NOMO-1 treated with DMSO at 0.1 percent for 48 hours (cell line): Measurements from ENCODE around the gene GPR75.
"Not testable (repeated sequence)": the region's sequence is repeated elsewhere in the genome, so short reads cannot be mapped to it uniquely, and the experiment has no call there.

Experiments
- DNase-seq: peaks from one replicate; lab custom pipeline; 2025; ENCODE audit not compliant: unreplicated experiment; lab: John Stamatoyannopoulos, UW

GPR75 gene

DNA sequence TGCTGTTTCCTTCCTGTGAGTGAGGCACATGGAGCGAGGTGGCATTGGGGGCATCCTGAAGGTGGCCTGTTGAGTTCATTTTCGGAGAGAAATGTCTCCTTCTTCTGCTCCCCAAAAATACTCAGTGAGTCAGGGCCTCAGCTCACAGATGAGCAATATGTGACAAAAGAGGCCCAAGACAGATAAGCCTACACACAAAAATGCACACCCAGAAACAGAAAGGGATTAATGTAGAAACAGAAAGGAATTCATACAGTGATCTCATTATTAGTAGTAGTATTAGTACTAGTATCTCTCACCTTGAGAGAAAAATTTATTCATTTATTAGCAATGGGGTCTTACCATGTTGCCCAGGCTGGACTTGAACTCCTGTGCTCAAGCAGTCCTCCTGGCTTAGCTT lies 5.1 kb downstream of the GPR75 start:
- no peak for DNase-seq

DNA sequence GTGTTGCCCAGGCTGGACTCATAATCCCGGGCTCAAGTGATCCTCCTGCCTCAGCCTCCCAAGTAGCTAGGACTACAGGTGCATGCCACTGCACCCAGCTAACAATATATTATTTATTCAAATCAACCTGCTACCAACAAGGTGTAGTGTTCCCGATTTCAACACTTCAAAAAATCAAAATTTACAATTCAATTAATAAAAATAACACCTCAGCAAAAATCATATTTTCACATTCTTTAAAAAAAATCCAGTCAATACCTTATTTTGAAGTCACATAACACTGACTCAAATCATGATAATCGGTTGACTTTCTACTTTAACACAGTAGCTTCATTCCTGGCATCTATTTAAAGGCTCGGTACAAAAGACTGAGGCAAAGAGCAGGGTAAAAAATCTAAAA lies 7.2 kb downstream of the GPR75 start:
- DNase-seq = no peak

DNA sequence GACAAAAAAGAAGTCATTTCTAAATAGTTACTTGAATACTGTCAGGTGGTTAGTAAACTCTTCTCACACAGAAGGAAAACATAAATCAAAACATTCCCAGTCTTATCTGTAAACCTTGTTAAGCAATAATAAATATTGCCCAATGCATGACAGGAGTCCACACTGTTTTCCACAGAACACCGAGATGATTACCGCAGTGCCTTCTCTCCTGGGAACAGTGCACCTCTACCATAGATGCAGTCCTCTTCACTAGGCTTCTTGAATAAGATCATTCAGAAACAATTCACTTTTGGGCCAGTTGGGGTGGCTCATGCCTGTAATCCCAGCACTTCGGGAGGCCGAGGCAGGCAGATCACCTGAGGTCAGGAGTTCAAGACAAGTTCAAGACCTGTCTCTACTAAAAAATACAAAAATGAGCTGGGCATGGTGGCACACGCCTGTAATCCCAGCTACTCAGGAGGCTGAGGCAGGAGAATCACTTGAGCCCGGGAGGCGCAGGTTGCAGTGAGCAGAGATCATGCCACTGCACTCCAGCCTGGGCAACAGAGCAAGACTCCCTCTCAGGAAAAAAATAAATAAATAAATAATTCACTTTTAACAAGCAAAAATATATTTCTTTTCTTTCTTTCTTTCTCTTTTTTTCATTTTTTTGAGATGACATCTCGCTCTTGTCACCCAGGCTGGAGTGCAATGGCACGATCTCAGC lies 8.6 kb downstream of the GPR75 start:
- DNase-seq = not testable (repeated sequence)

- peak; percentile 26 for DNase-seq
Measured at GRCh38 chr2:53848062-53848461, 11.7 kb downstream of the GPR75 start.

GRCh38 chr2:53843595-53843994 lies 16.2 kb downstream of the GPR75 start:
- DNase-seq = no peak

DNA sequence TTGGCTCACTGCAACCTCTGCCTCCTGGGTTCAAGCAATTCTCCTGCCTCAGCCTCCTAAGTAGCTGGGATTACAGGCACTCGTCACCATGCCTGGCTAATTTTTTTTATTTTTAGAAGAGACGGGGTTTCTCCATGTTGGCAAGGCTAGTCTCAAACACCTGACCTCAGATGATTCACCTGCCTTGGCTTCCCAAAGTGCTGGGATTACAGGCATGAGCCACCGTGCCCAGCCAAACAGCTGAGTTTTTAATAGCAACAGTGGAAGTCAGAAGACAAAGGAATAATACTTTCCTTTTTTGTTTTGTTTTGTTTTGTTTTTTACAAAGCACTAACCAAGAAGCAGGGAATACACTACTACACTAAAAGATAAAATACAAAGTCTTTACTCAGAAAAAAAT lies 16.9 kb downstream of the GPR75 start:
- no peak for DNase-seq

DNA sequence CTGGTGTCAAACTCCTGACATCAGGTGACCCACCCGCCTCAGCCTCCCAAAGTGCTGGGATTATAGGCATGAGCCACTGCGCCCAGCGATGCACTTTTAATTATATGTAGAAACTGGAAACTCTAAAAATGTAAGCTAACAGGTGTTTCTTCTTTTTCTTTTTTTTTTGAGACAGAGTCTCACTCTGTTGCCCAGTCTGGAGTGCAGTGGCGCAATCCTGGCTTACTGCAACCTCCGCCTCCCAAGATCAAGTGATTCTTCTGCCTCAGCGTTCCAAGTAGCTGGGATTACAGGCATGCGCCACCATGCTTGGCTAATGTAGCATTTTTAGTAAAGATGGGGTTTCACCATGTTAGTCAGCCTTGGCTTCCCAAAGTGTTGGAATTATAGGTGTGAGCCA lies 18.1 kb downstream of the GPR75 start:
- not testable (repeated sequence) for DNase-seq

GRCh38 chr2:53840580-53840979 lies 19.2 kb downstream of the GPR75 start:
- no peak for DNase-seq

DNA sequence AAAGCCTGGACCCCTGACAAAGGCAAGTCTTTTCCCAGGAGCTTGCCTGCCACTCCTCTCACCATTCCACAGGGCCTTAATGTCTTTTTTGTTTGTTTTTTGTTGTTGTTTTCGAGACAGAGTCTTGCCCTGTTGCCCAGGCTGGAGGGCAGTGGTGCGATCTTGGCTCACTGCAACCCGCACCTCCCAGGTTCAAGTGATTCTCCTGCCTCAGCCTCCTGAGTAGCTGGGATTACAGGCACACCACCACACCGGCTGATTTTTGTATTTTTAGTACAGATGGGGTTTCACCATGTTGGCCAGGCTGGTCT lies 29.8 kb downstream of the GPR75 start:
- not testable (repeated sequence) for DNase-seq

- DNase-seq = no peak
Measured at GRCh38 chr2:53829273-53829979, 30.3 kb downstream of the GPR75 start.

GRCh38 chr2:53828331-53828730 lies 31.4 kb downstream of the GPR75 start:
- DNase-seq = no peak

- no peak for DNase-seq
Measured at GRCh38 chr2:53827398-53828175, 32.2 kb downstream of the GPR75 start.

- no peak for DNase-seq
Measured at GRCh38 chr2:53826587-53827397, 33.0 kb downstream of the GPR75 start.

DNA sequence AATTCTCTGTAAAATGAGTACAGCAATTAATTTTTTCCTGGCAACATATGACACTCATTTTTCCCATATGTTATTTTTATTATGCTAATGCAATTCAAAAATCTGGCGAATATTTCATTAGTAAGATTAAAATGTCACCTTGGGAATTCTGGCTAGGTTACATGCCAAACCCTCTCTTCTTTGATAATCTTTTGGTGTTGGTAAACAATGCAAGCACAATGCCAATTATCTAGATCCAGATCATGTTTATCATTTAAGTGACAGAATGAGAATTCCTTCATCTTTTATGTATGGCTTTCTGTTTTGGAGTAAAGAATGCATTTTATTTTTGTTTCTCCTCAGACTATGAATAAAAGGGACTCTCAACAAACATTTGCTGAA lies 33.7 kb downstream of the GPR75 start:
- no peak for DNase-seq

DNA sequence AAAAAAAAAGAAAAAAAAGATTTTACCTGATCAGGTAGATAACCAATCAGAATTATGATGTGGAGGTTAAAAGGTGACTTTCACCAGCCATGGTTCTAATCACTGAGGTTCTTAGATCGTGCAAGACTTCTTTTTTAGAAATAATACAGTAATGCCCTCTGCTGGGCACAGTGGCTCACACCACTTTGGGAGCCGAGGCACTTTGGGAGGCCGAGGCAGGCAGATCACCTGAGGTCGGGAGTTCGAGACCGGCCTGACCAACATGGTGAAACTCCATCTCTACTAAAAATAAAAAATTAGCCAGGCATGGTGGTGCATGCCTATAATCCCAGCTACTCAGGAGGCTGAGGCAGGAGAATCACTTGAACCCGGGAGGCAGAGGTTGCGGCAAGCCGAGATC lies 36.1 kb downstream of the GPR75 start:
- not testable (repeated sequence) for DNase-seq

DNA sequence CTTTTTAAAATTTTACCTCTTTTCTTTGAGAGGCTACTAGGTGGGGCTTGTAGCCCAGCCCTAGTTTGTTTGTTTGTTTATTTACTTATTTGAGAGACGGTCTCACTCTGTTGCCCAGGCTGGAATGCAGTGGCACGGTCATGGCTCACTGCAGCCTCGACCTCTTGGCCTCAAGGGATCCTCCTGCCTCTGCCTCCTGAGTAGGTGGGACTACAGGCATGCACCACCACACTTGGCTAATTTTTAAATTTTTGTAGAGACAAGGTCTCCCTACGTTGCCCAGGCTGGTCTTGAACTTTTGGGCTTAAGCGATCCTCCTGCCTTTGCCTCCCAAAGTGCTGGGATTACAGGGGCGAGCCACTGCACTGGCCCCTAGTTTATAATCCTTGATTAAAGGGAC lies 38.0 kb downstream of the GPR75 start:
- no peak for DNase-seq

- DNase-seq = no peak
Measured at GRCh38 chr2:53820711-53821110, 39.1 kb downstream of the GPR75 start.

DNA sequence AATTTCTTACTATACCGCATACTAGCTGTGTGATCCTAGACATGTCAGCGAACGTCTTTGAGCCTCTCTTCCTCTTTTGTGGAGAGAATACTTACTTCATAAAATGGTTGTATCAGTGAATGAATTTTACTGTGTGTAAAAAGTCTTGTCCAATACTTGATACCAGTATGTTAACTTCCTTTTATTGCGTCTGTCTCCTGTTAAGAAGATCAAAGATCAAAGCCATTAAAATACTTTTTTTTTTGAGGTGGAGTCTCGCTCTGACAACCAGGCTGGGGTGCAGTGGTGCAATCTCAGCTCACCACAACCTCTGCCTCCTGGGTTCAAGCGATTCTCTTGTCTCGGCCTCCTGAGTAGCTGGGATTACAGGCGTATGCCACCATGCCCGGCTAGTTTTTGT lies 39.7 kb downstream of the GPR75 start:
- no peak for DNase-seq

DNA sequence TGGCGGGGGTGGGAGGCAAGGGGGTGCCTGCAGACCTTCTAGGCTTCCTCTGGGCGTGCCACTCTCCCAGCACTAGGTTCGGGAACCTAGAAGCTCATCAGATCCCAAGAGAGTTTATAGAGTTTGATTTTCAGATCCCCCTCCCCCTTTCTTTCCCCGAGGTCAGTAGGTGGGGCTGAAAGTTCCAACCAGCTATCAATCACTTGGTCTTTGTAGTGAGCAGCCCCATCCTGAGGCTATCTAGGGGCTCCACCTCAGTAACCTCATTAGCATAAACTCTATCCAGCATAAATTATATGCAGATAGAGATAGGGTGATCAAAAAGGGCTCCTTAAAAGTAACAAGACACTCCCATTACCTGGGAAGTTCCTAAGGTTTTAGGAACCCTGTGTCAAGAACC lies 40.1 kb downstream of the GPR75 start:
- DNase-seq = no peak

DNA sequence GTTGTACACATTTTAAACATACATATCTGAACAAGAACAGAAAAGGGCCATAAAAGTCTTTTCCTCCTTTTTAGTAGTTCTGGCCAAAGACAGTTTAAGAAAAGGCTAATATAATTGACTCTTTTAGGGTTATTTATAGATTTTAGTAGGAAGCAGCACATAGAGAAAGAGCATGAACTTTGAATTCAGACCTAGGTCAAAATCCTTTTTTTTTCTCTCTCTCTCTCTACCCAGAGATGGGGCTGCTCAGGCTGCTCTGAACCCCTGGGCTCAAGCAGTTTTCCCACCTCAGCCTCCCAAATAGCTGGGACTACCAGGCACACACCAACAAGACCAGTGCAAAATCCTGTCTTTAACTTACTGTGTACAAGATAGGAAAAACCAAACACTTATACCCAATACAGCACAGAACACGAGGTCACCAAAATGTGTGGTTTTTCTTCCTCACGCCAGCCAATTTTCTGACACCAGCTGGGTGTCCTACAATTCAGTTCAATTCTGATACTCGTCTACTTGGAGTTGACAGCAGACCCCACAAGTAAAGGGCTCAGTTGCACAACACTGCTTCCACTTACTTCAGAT lies 40.8 kb downstream of the GPR75 start:
- DNase-seq = no peak

DNA sequence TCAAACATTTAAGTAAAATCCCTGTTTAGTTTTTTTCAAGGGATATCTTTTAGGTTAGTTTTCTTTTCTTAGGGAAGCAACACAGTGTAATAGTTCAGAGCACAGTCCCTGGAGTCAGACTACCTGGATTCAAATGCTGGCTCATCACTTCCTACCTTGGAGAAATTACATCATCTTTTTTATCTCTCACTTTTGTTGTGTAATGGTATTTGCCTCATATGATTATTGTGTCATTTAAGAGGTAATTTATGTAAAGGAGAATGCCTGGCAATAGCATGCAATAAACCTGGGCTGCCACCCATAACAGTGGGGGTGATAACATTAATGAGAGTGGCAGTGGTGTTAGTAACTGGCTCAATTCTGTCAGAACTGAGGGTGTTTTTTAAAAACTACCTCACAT lies 46.6 kb downstream of the GPR75 start:
- DNase-seq = no peak
